ENCODE results near the gene SLC34A1. TPM values are rescaled to one million over a fixed set of nuclear protein-coding genes. Genes with fewer than 3 reads are reported as not detected.

Gene SLC34A1
- total and polyA plus RNA-seq, 2 of the 13 experiments (the other 11 are each of a cell fraction or from before 2014, with no cell fraction given), result 0.03 to 0.20 TPM

- H4K20me1 ChIP-seq (ENCODE audit: insufficient read depth, low read length), result no peaks in the 10 kb centered on the region
- H3K9ac ChIP-seq (ENCODE audit: insufficient read depth, low read depth, low read length), result no peak overlapping the region
- H3K27ac ChIP-seq (ENCODE audit: extremely low read length, insufficient read depth, low read length), result peak overlapping the region; percentile 43
- DNase-seq (ENCODE audit: low spot score) (no peak), ATAC-seq (no peak), FAIRE-seq (no peak)
- POLR2A ChIA-PET, result interaction anchor here (1.1 to 2.6 kb wide), 4 partner anchors 9 to 31 kb away, joined by 3 to 6 read pairs (median 4); partner anchors contain the start of gene GRK6
- CTCF ChIA-PET (ENCODE audit: low intra/inter-chr PET ratio, low total read pairs), result no interaction called here
- no peaks in the 10 kb centered on the region for H3K9me3 ChIP-seq (ENCODE audit: low read length)
- H3K79me2 ChIP-seq (ENCODE audit: insufficient read depth, low read length), result no peaks in the 10 kb centered on the region
- peaks cover 22 to 34% of the 10 kb centered on the region in 2 experiments; a peak in 4 of 5 replicates for H3K36me3 ChIP-seq (replicated peaks in 1 of 2; ENCODE audit: control insufficient read depth in 1 of 2, insufficient read depth in 2 of 2, low read length in 2 of 2)
- H3K4me1 ChIP-seq (ENCODE audit: insufficient read depth, low read length), result peaks cover 35% of the 10 kb centered on the region
- H3K4me3 ChIP-seq (replicated peaks in 1 of 3; ENCODE audit: insufficient read depth in 1 of 3, low read depth in 2 of 3, low read length in 3 of 3), result no peak overlapping the region
- in situ Hi-C loops (cut with HindIII; ENCODE audit: extremely low pct_ligation_motif_present, low pct_unique_long_range_greater_than_20kb) (no loop called here), intact Hi-C loops (cut with micrococcal nuclease; ENCODE audit: unreplicated experiment) (no loop called here)
- 0 out of 2 replicates have a peak overlapping the region, but pooled peaks have one; percentile 14 for H3K4me2 ChIP-seq (ENCODE audit: low read depth, low read length)
- WGBS (ENCODE audit: low lambda C conversion rate), result 97% methylated on average over 22 of the region's 37 CpGs
- no TSS peak for BruUV-seq (replicated peaks)
- no peaks in the 10 kb centered on the region for H3K27me3 ChIP-seq (ENCODE audit: control insufficient read depth in 1 of 2, insufficient read depth in 2 of 2, low read length in 2 of 2)
- H2AFZ ChIP-seq (ENCODE audit: low read length), result no peak overlapping the region
- TF ChIP-seq POGK (CRISPR knock-in tag; conservative IDR thresholded peaks at IDR 0.05), result no peak
- TF ChIP-seq ATAD3A (CRISPR knock-in tag; IDR thresholded peaks at IDR 0.05), result no peak
- TF ChIP-seq ZSCAN5A (CRISPR knock-in tag; IDR thresholded peaks at IDR 0.05; ENCODE audit: borderline replicate concordance), result no peak
- TF ChIP-seq GLMP (CRISPR knock-in tag; IDR thresholded peaks at IDR 0.05; ENCODE audit: borderline replicate concordance), result no peak
- no peak for TF ChIP-seq ETV6 (CRISPR knock-in tag; conservative IDR thresholded peaks at IDR 0.05)
- no peak for TF ChIP-seq MED8 (CRISPR knock-in tag; IDR thresholded peaks at IDR 0.05; ENCODE audit: insufficient replicate concordance)
- TF ChIP-seq TFAP4 (IDR thresholded peaks at IDR 0.05; ENCODE audit: borderline replicate concordance, low read depth), result no peak
- no peak for TF ChIP-seq ZMAT5 (CRISPR knock-in tag; IDR thresholded peaks at IDR 0.05; ENCODE audit: borderline replicate concordance, low read depth)
- TF ChIP-seq REST (IDR thresholded peaks at IDR 0.05; ENCODE audit: borderline replicate concordance in 1 of 2, low read depth in 1 of 2, low read length in 2 of 2), result no peak
Measured at GRCh38 chr5:177435847-177436536, 51.8 kb downstream of the SLC34A1 start.
